Measurements from ENCODE around the gene NOXA1.

Gene NOXA1

GRCh38 chr9:137461663-137462395 lies 38.6 kb downstream of the NOXA1 start:
- H3K4ac ChIP-seq (ENCODE audit: low read depth in 1 of 2, low read length in 2 of 2), result no peak overlapping the region
- H4K91ac ChIP-seq (ENCODE audit: low read length), result no peak overlapping the region
- H2BK5ac ChIP-seq (ENCODE audit: low read depth, low read length, poor library complexity, severe bottlenecking), result no peak overlapping the region
- H4K8ac ChIP-seq (ENCODE audit: low read length), result no peak overlapping the region
- H3K9me3 ChIP-seq (ENCODE audit: control insufficient read depth, low read length), result no peaks in the 10 kb centered on the region
- H3K79me1 ChIP-seq (replicated peaks; ENCODE audit: low read length, poor library complexity, severe bottlenecking), result peaks cover 8% of the 10 kb centered on the region
- H2AK5ac ChIP-seq (ENCODE audit: low read length, severe bottlenecking), result no peak overlapping the region
- H3K36me3 ChIP-seq (ENCODE audit: control insufficient read depth in 1 of 2, insufficient read depth in 2 of 2, low read depth in 1 of 2, low read length in 2 of 2), result peaks cover 6 to 22% of the 10 kb centered on the region in 2 experiments
- H2BK12ac ChIP-seq (ENCODE audit: low read length in 2 of 2), result no peak overlapping the region
- H2BK15ac ChIP-seq (ENCODE audit: low read depth, poor library complexity, severe bottlenecking), result no peak overlapping the region
- H3K4me2 ChIP-seq (ENCODE audit: low read length, poor library complexity, severe bottlenecking), result no peak overlapping the region
- H3K27ac ChIP-seq (ENCODE audit: low read length, poor library complexity, severe bottlenecking), result no peak overlapping the region
- H2AFZ ChIP-seq (ENCODE audit: low read depth, low read length), result no peak overlapping the region
- no peak overlapping the region for H3K14ac ChIP-seq (ENCODE audit: low read length in 2 of 2)
- 54% methylated on average over 51 of the region's 52 CpGs for WGBS
- H3K23ac ChIP-seq (ENCODE audit: low read length in 2 of 2), result no peak overlapping the region
- H3K27me3 ChIP-seq (ENCODE audit: control insufficient read depth in 1 of 2, insufficient read depth in 1 of 2, low read length in 2 of 2), result peaks cover 0 to 2% of the 10 kb centered on the region in 2 experiments
- H3K18ac ChIP-seq (ENCODE audit: low read depth in 1 of 2, low read length in 2 of 2), result no peak overlapping the region
- DNase-seq, result peak; percentile 43
- H3K4me1 ChIP-seq (ENCODE audit: control insufficient read depth, insufficient read depth, low read depth, low read length), result peaks cover 31% of the 10 kb centered on the region
- H3K9ac ChIP-seq (ENCODE audit: low read length), result no peak overlapping the region
- H2BK120ac ChIP-seq (ENCODE audit: low read depth, low read length), result no peak overlapping the region
- no peak overlapping the region for H3K4me3 ChIP-seq (ENCODE audit: insufficient read depth in 1 of 2, low read depth in 1 of 2, low read length in 2 of 2)

GRCh38 chr9:137462396-137462985 lies 39.3 kb downstream of the NOXA1 start:
- no peak overlapping the region for H2BK120ac ChIP-seq (ENCODE audit: low read depth, low read length)
- no peak overlapping the region for H2AFZ ChIP-seq (ENCODE audit: low read depth, low read length)
- no peak overlapping the region for H4K8ac ChIP-seq (ENCODE audit: low read length)
- H3K4me2 ChIP-seq (ENCODE audit: low read length, poor library complexity, severe bottlenecking), result no peak overlapping the region
- no peak overlapping the region for H3K23ac ChIP-seq (ENCODE audit: low read length in 2 of 2)
- H4K91ac ChIP-seq (ENCODE audit: low read length), result no peak overlapping the region
- no peak overlapping the region for H3K9ac ChIP-seq (ENCODE audit: low read length)
- no peak overlapping the region for H3K4me3 ChIP-seq (ENCODE audit: insufficient read depth in 1 of 2, low read depth in 1 of 2, low read length in 2 of 2)
- peaks cover 0 to 2% of the 10 kb centered on the region in 2 experiments for H3K27me3 ChIP-seq (ENCODE audit: control insufficient read depth in 1 of 2, insufficient read depth in 1 of 2, low read length in 2 of 2)
- no peak overlapping the region for H3K14ac ChIP-seq (ENCODE audit: low read length in 2 of 2)
- H3K18ac ChIP-seq (ENCODE audit: low read depth in 1 of 2, low read length in 2 of 2), result no peak overlapping the region
- H2BK12ac ChIP-seq (ENCODE audit: low read length in 2 of 2), result no peak overlapping the region
- H2AK5ac ChIP-seq (ENCODE audit: low read length, severe bottlenecking), result no peak overlapping the region
- 91% methylated on average over 25 of the region's 25 CpGs for WGBS
- H3K36me3 ChIP-seq (ENCODE audit: control insufficient read depth in 1 of 2, insufficient read depth in 2 of 2, low read depth in 1 of 2, low read length in 2 of 2), result peaks cover 0 to 15% of the 10 kb centered on the region in 2 experiments
- H3K4me1 ChIP-seq (ENCODE audit: control insufficient read depth, insufficient read depth, low read depth, low read length), result peaks cover 24% of the 10 kb centered on the region
- H2BK5ac ChIP-seq (ENCODE audit: low read depth, low read length, poor library complexity, severe bottlenecking), result no peak overlapping the region
- DNase-seq, result no peak
- H3K9me3 ChIP-seq (ENCODE audit: control insufficient read depth, low read length), result no peaks in the 10 kb centered on the region
- no peak overlapping the region for H3K4ac ChIP-seq (ENCODE audit: low read depth in 1 of 2, low read length in 2 of 2)
- no peak overlapping the region for H2BK15ac ChIP-seq (ENCODE audit: low read depth, poor library complexity, severe bottlenecking)
- H3K79me1 ChIP-seq (replicated peaks; ENCODE audit: low read length, poor library complexity, severe bottlenecking), result peaks cover 6% of the 10 kb centered on the region
- H3K27ac ChIP-seq (ENCODE audit: low read length, poor library complexity, severe bottlenecking), result no peak overlapping the region

GRCh38 chr9:137462986-137463930 lies 40.1 kb downstream of the NOXA1 start:
- Histone ChIP-seq H3K9me3 (ENCODE audit: control insufficient read depth, low read length) (no peaks in the 10 kb centered on the region), H2BK120ac (ENCODE audit: low read depth, low read length) (no peak overlapping the region), H3K4me1 (ENCODE audit: control insufficient read depth, insufficient read depth, low read depth, low read length) (peaks cover 17% of the 10 kb centered on the region), H3K27me3 (ENCODE audit: control insufficient read depth in 1 of 2, insufficient read depth in 1 of 2, low read length in 2 of 2) (peaks cover 0 to 2% of the 10 kb centered on the region in 2 experiments), H3K4me3 (ENCODE audit: insufficient read depth in 1 of 2, low read depth in 1 of 2, low read length in 2 of 2) (no peak overlapping the region), H3K14ac (ENCODE audit: low read length in 2 of 2) (no peak overlapping the region), H3K27ac (ENCODE audit: low read length, poor library complexity, severe bottlenecking) (no peak overlapping the region), H3K9ac (ENCODE audit: low read length) (no peak overlapping the region), H3K23ac (ENCODE audit: low read length in 2 of 2) (no peak overlapping the region), H2BK12ac (ENCODE audit: low read length in 2 of 2) (no peak overlapping the region), H3K79me1 (replicated peaks; ENCODE audit: low read length, poor library complexity, severe bottlenecking) (peaks cover 4% of the 10 kb centered on the region), H2AK5ac (ENCODE audit: low read length, severe bottlenecking) (no peak overlapping the region), H2AFZ (ENCODE audit: low read depth, low read length) (no peak overlapping the region), H3K4ac (ENCODE audit: low read depth in 1 of 2, low read length in 2 of 2) (no peak overlapping the region), H2BK15ac (ENCODE audit: low read depth, poor library complexity, severe bottlenecking) (no peak overlapping the region), H3K4me2 (ENCODE audit: low read length, poor library complexity, severe bottlenecking) (no peak overlapping the region), H2BK5ac (ENCODE audit: low read depth, low read length, poor library complexity, severe bottlenecking) (no peak overlapping the region), H3K36me3 (ENCODE audit: control insufficient read depth in 1 of 2, insufficient read depth in 2 of 2, low read depth in 1 of 2, low read length in 2 of 2) (peaks cover 0 to 10% of the 10 kb centered on the region in 2 experiments), H4K91ac (ENCODE audit: low read length) (no peak overlapping the region), H3K18ac (ENCODE audit: low read depth in 1 of 2, low read length in 2 of 2) (no peak overlapping the region), H4K8ac (ENCODE audit: low read length) (no peak overlapping the region)
- WGBS, result 89% methylated on average over 30 of the region's 30 CpGs
- no peak for DNase-seq

- H3K27me3 ChIP-seq (ENCODE audit: control insufficient read depth in 1 of 2, insufficient read depth in 1 of 2, low read length in 2 of 2), result peaks cover 0 to 2% of the 10 kb centered on the region in 2 experiments
- no peak overlapping the region for H2AFZ ChIP-seq (ENCODE audit: low read depth, low read length)
- H3K36me3 ChIP-seq (ENCODE audit: control insufficient read depth in 1 of 2, insufficient read depth in 2 of 2, low read depth in 1 of 2, low read length in 2 of 2), result peaks cover 0 to 10% of the 10 kb centered on the region in 2 experiments
- WGBS, result 96% methylated on average over 18 of the region's 18 CpGs
- H3K9ac ChIP-seq (ENCODE audit: low read length), result no peak overlapping the region
- H3K9me3 ChIP-seq (ENCODE audit: control insufficient read depth, low read length), result no peaks in the 10 kb centered on the region
- no peak for DNase-seq
- H3K23ac ChIP-seq (ENCODE audit: low read length in 2 of 2), result no peak overlapping the region
- no peak overlapping the region for H3K18ac ChIP-seq (ENCODE audit: low read depth in 1 of 2, low read length in 2 of 2)
- no peak overlapping the region for H2BK120ac ChIP-seq (ENCODE audit: low read depth, low read length)
- H2BK5ac ChIP-seq (ENCODE audit: low read depth, low read length, poor library complexity, severe bottlenecking), result no peak overlapping the region
- no peak overlapping the region for H2BK12ac ChIP-seq (ENCODE audit: low read length in 2 of 2)
- no peaks in the 10 kb centered on the region for H3K79me1 ChIP-seq (replicated peaks; ENCODE audit: low read length, poor library complexity, severe bottlenecking)
- H3K14ac ChIP-seq (ENCODE audit: low read length in 2 of 2), result no peak overlapping the region
- H3K4me2 ChIP-seq (ENCODE audit: low read length, poor library complexity, severe bottlenecking), result no peak overlapping the region
- peaks cover 12% of the 10 kb centered on the region for H3K4me1 ChIP-seq (ENCODE audit: control insufficient read depth, insufficient read depth, low read depth, low read length)
- no peak overlapping the region for H3K4me3 ChIP-seq (ENCODE audit: insufficient read depth in 1 of 2, low read depth in 1 of 2, low read length in 2 of 2)
- no peak overlapping the region for H2AK5ac ChIP-seq (ENCODE audit: low read length, severe bottlenecking)
- no peak overlapping the region for H3K27ac ChIP-seq (ENCODE audit: low read length, poor library complexity, severe bottlenecking)
- H4K91ac ChIP-seq (ENCODE audit: low read length), result no peak overlapping the region
- no peak overlapping the region for H4K8ac ChIP-seq (ENCODE audit: low read length)
- no peak overlapping the region for H2BK15ac ChIP-seq (ENCODE audit: low read depth, poor library complexity, severe bottlenecking)
- H3K4ac ChIP-seq (ENCODE audit: low read depth in 1 of 2, low read length in 2 of 2), result no peak overlapping the region
Observed at GRCh38 chr9:137463931-137464290, 40.7 kb downstream of the NOXA1 start.
